ENCODE results near the gene OVAAL.

The OVAAL gene

GRCh38 chr1:180571832-180572636 is 13.3 kb downstream of the OVAAL start:
- no peak for DNase-seq

GRCh38 chr1:180572760-180573159 is 14.0 kb downstream of the OVAAL start:
- no peak for DNase-seq

- DNase-seq: no peak
Observed at GRCh38 chr1:180574031-180574713, 15.4 kb downstream of the OVAAL start.

- no peak for DNase-seq
Observed at GRCh38 chr1:180577361-180577760, 18.6 kb downstream of the OVAAL start.

- no peak for DNase-seq
Observed at GRCh38 chr1:180579961-180580611, 21.3 kb downstream of the OVAAL start.

GRCh38 chr1:180581635-180582039 is 22.9 kb downstream of the OVAAL start:
- DNase-seq: peak; percentile 50

GRCh38 chr1:180584869-180585268 is 26.1 kb downstream of the OVAAL start:
- no peak for DNase-seq

GRCh38 chr1:180585994-180586359 is 27.2 kb downstream of the OVAAL start:
- DNase-seq: no peak

- no peak for DNase-seq
Observed at GRCh38 chr1:180586671-180587155, 27.9 kb downstream of the OVAAL start.

- no peak for DNase-seq
Observed at GRCh38 chr1:180588121-180588520, 29.4 kb downstream of the OVAAL start.

- no peak for DNase-seq
Observed at GRCh38 chr1:180590889-180591288, 32.1 kb downstream of the OVAAL start.

GRCh38 chr1:180593382-180593781 is 34.6 kb downstream of the OVAAL start:
- DNase-seq: no peak

GRCh38 chr1:180594723-180595122 is 36.0 kb downstream of the OVAAL start:
- no peak for DNase-seq

- DNase-seq: no peak
Observed at GRCh38 chr1:180595966-180596365, 37.2 kb downstream of the OVAAL start.

- DNase-seq: no peak
Observed at GRCh38 chr1:180597520-180597919, 38.8 kb downstream of the OVAAL start.

GRCh38 chr1:180598333-180598974 is 39.7 kb downstream of the OVAAL start:
- no peak for DNase-seq

- no peak for DNase-seq
Observed at GRCh38 chr1:180600343-180600742, 41.6 kb downstream of the OVAAL start.

GRCh38 chr1:180601512-180601911 is 42.7 kb downstream of the OVAAL start:
- no peak for DNase-seq

- no peak for DNase-seq
Observed at GRCh38 chr1:180603223-180603849, 44.6 kb downstream of the OVAAL start.

- no peak for DNase-seq
Observed at GRCh38 chr1:180603850-180604226, 45.1 kb downstream of the OVAAL start.

- no peak for DNase-seq
Observed at GRCh38 chr1:180606155-180606554, 47.4 kb downstream of the OVAAL start.

- DNase-seq: peak; percentile 52
Observed at GRCh38 chr1:180609643-180610555, 51.1 kb downstream of the OVAAL start.
